Measurements from ENCODE around the gene NOSTRIN. TPM values are rescaled to one million over a fixed set of nuclear protein-coding genes. Genes with fewer than 3 reads are reported as not detected.
A peak's percentile ranks its signal among the peaks of the same experiment; 100 is the strongest.
"Not testable (repeated sequence)": the region's sequence is repeated elsewhere in the genome, so short reads cannot be mapped to it uniquely, and the experiment has no call there.

Gene NOSTRIN
- total and polyA plus RNA-seq, 2 experiments from 2014 or later: 0.45 to 0.54 TPM

DNA sequence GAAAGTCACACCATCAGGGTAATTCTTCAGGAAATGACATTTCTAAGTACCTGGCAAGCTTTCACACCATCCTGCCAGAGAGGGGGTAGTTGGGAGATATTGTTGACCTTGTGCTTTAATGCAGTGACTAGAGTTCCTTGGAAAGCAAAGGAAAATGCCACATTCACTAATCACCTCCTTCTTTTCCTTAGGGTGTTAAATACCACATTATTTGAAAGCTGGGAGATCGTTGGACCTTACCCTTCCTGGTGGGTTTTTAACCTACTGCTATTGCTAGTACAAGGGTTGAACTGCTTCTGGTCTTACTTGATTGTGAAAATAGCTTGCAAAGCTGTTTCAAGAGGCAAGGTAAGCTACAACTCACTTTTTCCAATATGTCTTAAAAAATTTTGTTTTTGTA, 37.0 kb upstream of the NOSTRIN start:
- WGBS, 2 experiments (ENCODE audit: low coverage in 1 of 2, low lambda C conversion rate in 2 of 2, missing lambda C conversion rate in 2 of 2): 92 to 94% methylated on average over 1 of the region's 1 CpG
- no peak for DNase-seq

GRCh38 chr2:168766600-168766999, 35.8 kb upstream of the NOSTRIN start:
- in situ Hi-C loops (cut with MboI): no loop called here
- TF ChIP-seq EZH2 (IDR thresholded peaks at IDR 0.05; ENCODE audit: insufficient read depth, poor library complexity, severe bottlenecking): no peak
- no peak for TF ChIP-seq EZH2phosphoT487 (IDR thresholded peaks at IDR 0.05; ENCODE audit: insufficient read depth, low read depth)
- Histone ChIP-seq H3K9me2 (ENCODE audit: insufficient read depth) (no peaks in the 10 kb centered on the region), H4K20me1 (ENCODE audit: insufficient read depth) (no peaks in the 10 kb centered on the region), H3K27ac (no peak overlapping the region), H3K4me1 (ENCODE audit: insufficient read depth) (0 out of 2 replicates have a peak, but pooled peaks cover 3% of the 10 kb centered on the region), H3K4me3 (no peak overlapping the region), H3K79me2 (ENCODE audit: insufficient read depth) (no peaks in the 10 kb centered on the region), H3K9me3 (ENCODE audit: low read depth) (no peaks in the 10 kb centered on the region), H3K36me3 (ENCODE audit: low read depth) (no peaks in the 10 kb centered on the region), H3K4me2 (ENCODE audit: unreplicated experiment) (no peak overlapping the region), H3K9ac (no peak overlapping the region), H3F3A (ENCODE audit: insufficient read depth) (no peaks in the 10 kb centered on the region; the same call in 1 of the 2 replicates), H3K27me3 (replicated peaks; ENCODE audit: insufficient read depth) (no peaks in the 10 kb centered on the region), H2AFZ (no peak overlapping the region)
- DNase-seq: no peak
- WGBS, 2 experiments (ENCODE audit: low coverage in 1 of 2, low lambda C conversion rate in 2 of 2, missing lambda C conversion rate in 2 of 2): 96 to 100% methylated on average over 2 of the region's 2 CpGs

More for the DNA sequence above, 37.0 kb upstream of the NOSTRIN start:
- Histone ChIP-seq H3K27me3 (replicated peaks; ENCODE audit: insufficient read depth) (no peaks in the 10 kb centered on the region), H3K9me3 (ENCODE audit: low read depth) (no peaks in the 10 kb centered on the region), H2AFZ (no peak overlapping the region), H3F3A (ENCODE audit: insufficient read depth) (no peaks in the 10 kb centered on the region; the same call in 1 of the 2 replicates), H3K9me2 (ENCODE audit: insufficient read depth) (no peaks in the 10 kb centered on the region), H3K36me3 (ENCODE audit: low read depth) (no peaks in the 10 kb centered on the region), H3K27ac (no peak overlapping the region), H3K4me1 (ENCODE audit: insufficient read depth) (0 out of 2 replicates have a peak, but pooled peaks cover 3% of the 10 kb centered on the region), H3K4me3 (no peak overlapping the region), H3K9ac (no peak overlapping the region), H3K79me2 (ENCODE audit: insufficient read depth) (no peaks in the 10 kb centered on the region), H3K4me2 (ENCODE audit: unreplicated experiment) (no peak overlapping the region), H4K20me1 (ENCODE audit: insufficient read depth) (no peaks in the 10 kb centered on the region)
- TF ChIP-seq EZH2phosphoT487 (IDR thresholded peaks at IDR 0.05; ENCODE audit: insufficient read depth, low read depth) (no peak), EZH2 (IDR thresholded peaks at IDR 0.05; ENCODE audit: insufficient read depth, poor library complexity, severe bottlenecking) (no peak)
- in situ Hi-C loops (cut with MboI): no loop called here

- Histone ChIP-seq H3K9ac (no peak overlapping the region), H4K20me1 (ENCODE audit: insufficient read depth) (no peaks in the 10 kb centered on the region), H3K4me2 (ENCODE audit: unreplicated experiment) (no peak overlapping the region), H3K27me3 (replicated peaks; ENCODE audit: insufficient read depth) (no peaks in the 10 kb centered on the region), H3K36me3 (ENCODE audit: low read depth) (no peaks in the 10 kb centered on the region), H2AFZ (no peak overlapping the region), H3K9me3 (ENCODE audit: low read depth) (no peaks in the 10 kb centered on the region), H3F3A (ENCODE audit: insufficient read depth) (no peaks in the 10 kb centered on the region; the same call in 1 of the 2 replicates), H3K9me2 (ENCODE audit: insufficient read depth) (no peaks in the 10 kb centered on the region), H3K27ac (no peak overlapping the region), H3K4me3 (no peak overlapping the region), H3K79me2 (ENCODE audit: insufficient read depth) (no peaks in the 10 kb centered on the region), H3K4me1 (ENCODE audit: insufficient read depth) (0 out of 2 replicates have a peak, but pooled peaks cover 3% of the 10 kb centered on the region)
- no peak for TF ChIP-seq EZH2 (IDR thresholded peaks at IDR 0.05; ENCODE audit: insufficient read depth, poor library complexity, severe bottlenecking)
- in situ Hi-C loops (cut with MboI): no loop called here
- WGBS, 2 experiments (ENCODE audit: low coverage in 1 of 2, low lambda C conversion rate in 2 of 2, missing lambda C conversion rate in 2 of 2): 29 to 38% methylated on average over 1 of the region's 1 CpG
- DNase-seq: peak; percentile 32
Observed at GRCh38 chr2:168767258-168767657, 35.2 kb upstream of the NOSTRIN start.

DNA sequence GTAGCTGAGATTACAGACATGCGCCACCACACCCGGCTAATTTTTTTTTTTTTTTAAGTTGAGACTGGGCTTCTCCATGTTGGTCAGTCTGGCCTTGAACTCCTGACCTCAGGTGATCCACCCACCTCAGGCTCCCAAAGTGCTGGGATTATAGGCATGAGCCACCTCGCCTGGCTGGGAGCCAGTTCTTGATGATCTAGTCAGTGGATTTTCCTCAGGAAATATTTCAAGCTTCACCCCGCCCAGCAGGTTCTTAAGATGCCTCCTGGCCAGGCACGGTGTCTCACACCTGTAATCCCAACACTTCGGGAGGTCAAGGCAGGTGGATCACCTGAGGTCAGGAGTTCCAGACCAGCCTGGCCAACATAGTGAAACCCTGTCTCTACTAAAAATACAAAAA, 34.1 kb upstream of the NOSTRIN start:
- not testable (repeated sequence) for H3K4me1 ChIP-seq (ENCODE audit: insufficient read depth)

GRCh38 chr2:168770796-168771195, 31.6 kb upstream of the NOSTRIN start:
- WGBS, 2 experiments (ENCODE audit: low coverage in 1 of 2, low lambda C conversion rate in 2 of 2, missing lambda C conversion rate in 2 of 2): 71 to 85% methylated on average over 2 of the region's 2 CpGs
- in situ Hi-C loops (cut with MboI): loop anchor here (10.0 kb wide), 1 partner anchor 144 kb away; no protein-coding TSS in a partner anchor
- Histone ChIP-seq H3K4me1 (ENCODE audit: insufficient read depth) (0 out of 2 replicates have a peak, but pooled peaks cover 3% of the 10 kb centered on the region), H3K27me3 (replicated peaks; ENCODE audit: insufficient read depth) (no peaks in the 10 kb centered on the region), H2AFZ (no peak overlapping the region), H3K9me2 (ENCODE audit: insufficient read depth) (no peaks in the 10 kb centered on the region), H3K9ac (no peak overlapping the region), H3K4me2 (ENCODE audit: unreplicated experiment) (no peak overlapping the region), H3F3A (ENCODE audit: insufficient read depth) (no peaks in the 10 kb centered on the region; the same call in 1 of the 2 replicates), H3K4me3 (no peak overlapping the region), H4K20me1 (ENCODE audit: insufficient read depth) (no peaks in the 10 kb centered on the region), H3K36me3 (ENCODE audit: low read depth) (no peaks in the 10 kb centered on the region), H3K9me3 (ENCODE audit: low read depth) (no peaks in the 10 kb centered on the region), H3K79me2 (ENCODE audit: insufficient read depth) (no peaks in the 10 kb centered on the region), H3K27ac (no peak overlapping the region)
- TF ChIP-seq EZH2 (IDR thresholded peaks at IDR 0.05; ENCODE audit: insufficient read depth, poor library complexity, severe bottlenecking): no peak
- TF ChIP-seq EZH2phosphoT487 (IDR thresholded peaks at IDR 0.05; ENCODE audit: insufficient read depth, low read depth): no peak
- DNase-seq: no peak

More for the DNA sequence above, 34.1 kb upstream of the NOSTRIN start:
- H3K9ac ChIP-seq; in situ Hi-C loops (cut with MboI); DNase-seq; H4K20me1 ChIP-seq (ENCODE audit: insufficient read depth); H3K79me2 ChIP-seq (ENCODE audit: insufficient read depth); H3K9me3 ChIP-seq (ENCODE audit: low read depth); H2AFZ ChIP-seq; H3K4me3 ChIP-seq; H3K36me3 ChIP-seq (ENCODE audit: low read depth); H3K27me3 ChIP-seq (replicated peaks; ENCODE audit: insufficient read depth); H3K9me2 ChIP-seq (ENCODE audit: insufficient read depth); H3F3A ChIP-seq (ENCODE audit: insufficient read depth); H3K4me2 ChIP-seq (ENCODE audit: unreplicated experiment); H3K27ac ChIP-seq: not testable (repeated sequence)
- 97% methylated on average over 6 of the region's 6 CpGs for WGBS, 2 experiments (ENCODE audit: low coverage in 1 of 2, low lambda C conversion rate in 2 of 2, missing lambda C conversion rate in 2 of 2)

Measured in GM23248 (cell line).